Ishikawa (cell line): ENCODE measurements around the gene CACNA1C.

ENCODE experiments used
- CEBPB ChIP-seq: IDR thresholded peaks from 2 replicates; pipeline ENCODE4 v1.6.1; 2012
- CREB1 ChIP-seq: IDR thresholded peaks from 2 replicates; pipeline ENCODE4 v1.6.1; 2012; ENCODE audit warnings: low read depth
- EGR1 ChIP-seq: IDR thresholded peaks from 2 replicates; pipeline ENCODE4 v1.6.1; 2012
- EP300 ChIP-seq: IDR thresholded peaks from 2 replicates; pipeline ENCODE4 v1.6.1; 2012; ENCODE audit warnings: borderline replicate concordance
- FOXM1 ChIP-seq: IDR thresholded peaks from 2 replicates; pipeline ENCODE4 v1.6.1; 2012; ENCODE audit warnings: low read depth, borderline replicate concordance
- MAX ChIP-seq: IDR thresholded peaks from 2 replicates; pipeline ENCODE4 v1.6.1; 2012
- NFIC ChIP-seq: IDR thresholded peaks from 2 replicates; pipeline ENCODE4 v1.6.1; 2012
- RAD21 ChIP-seq: IDR thresholded peaks from 2 replicates; pipeline ENCODE4 v1.6.1; 2012; ENCODE audit warnings: low read depth
- REST ChIP-seq: IDR thresholded peaks from 2 replicates; pipeline ENCODE4 v1.6.1; 2012; ENCODE audit warnings: low read depth, mild to moderate bottlenecking
- TAF1 ChIP-seq: IDR thresholded peaks from 2 replicates; pipeline ENCODE4 v1.6.1; 2012; ENCODE audit warnings: low read depth, mild to moderate bottlenecking
- TCF12 ChIP-seq: IDR thresholded peaks from 2 replicates; pipeline ENCODE4 v1.6.1; 2012; ENCODE audit warnings: low read depth
- TEAD4 ChIP-seq: IDR thresholded peaks from 2 replicates; pipeline ENCODE4 v1.6.1; 2012
- YY1 ChIP-seq: IDR thresholded peaks from 2 replicates; pipeline ENCODE4 v1.6.1; 2012; ENCODE audit warnings: low read depth
- ZBTB7A ChIP-seq: IDR thresholded peaks from 2 replicates; pipeline ENCODE4 v1.6.1; 2012; ENCODE audit warnings: low read depth
- TF ChIP-seq, protein P1 (sequence below): IDR thresholded peaks from 2 replicates; pipeline ENCODE4 v1.6.1; 2012

CACNA1C gene

GRCh38 chr12:2169489-2169888 lies 116.7 kb downstream of the CACNA1C start:
- no peak for TF ChIP-seq CEBPB
- no peak for TF ChIP-seq MAX
- no peak for TF ChIP-seq TEAD4
- no peak for TF ChIP-seq RAD21
- TF ChIP-seq YY1 = no peak
- TF ChIP-seq CREB1 = no peak
- TF ChIP-seq TCF12 = no peak
- TF ChIP-seq TAF1 = no peak
- TF ChIP-seq NFIC = no peak

DNA sequence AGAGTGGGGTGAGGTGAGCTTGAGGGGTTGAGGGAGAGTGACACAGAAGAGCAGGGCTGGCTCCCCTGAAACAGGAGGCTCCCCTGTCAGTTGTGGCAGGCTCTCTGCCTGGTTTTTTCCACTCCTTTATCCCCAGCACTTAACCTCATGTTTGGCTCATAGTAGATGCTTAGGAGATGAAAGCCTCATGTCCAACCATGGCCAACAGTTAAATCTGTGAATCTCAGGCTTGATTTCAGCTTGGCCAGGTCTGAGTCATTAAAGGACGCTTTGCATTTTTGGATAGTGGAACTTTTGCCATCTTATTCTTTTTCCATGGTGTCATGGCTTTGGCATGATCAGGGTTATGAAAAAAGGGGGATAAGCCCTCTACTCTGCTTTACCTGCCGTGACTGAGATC lies 117.2 kb downstream of the CACNA1C start:
- TF ChIP-seq ZBTB7A (no peak), REST (no peak), EP300 (no peak), RAD21 (no peak), TAF1 (no peak), MAX (no peak), CREB1 (no peak), CEBPB (no peak), FOXM1 (no peak), TCF12 (no peak), NFIC (no peak), EGR1 (no peak), TEAD4 (no peak), YY1 (no peak)
- TF ChIP-seq, protein P1, sequence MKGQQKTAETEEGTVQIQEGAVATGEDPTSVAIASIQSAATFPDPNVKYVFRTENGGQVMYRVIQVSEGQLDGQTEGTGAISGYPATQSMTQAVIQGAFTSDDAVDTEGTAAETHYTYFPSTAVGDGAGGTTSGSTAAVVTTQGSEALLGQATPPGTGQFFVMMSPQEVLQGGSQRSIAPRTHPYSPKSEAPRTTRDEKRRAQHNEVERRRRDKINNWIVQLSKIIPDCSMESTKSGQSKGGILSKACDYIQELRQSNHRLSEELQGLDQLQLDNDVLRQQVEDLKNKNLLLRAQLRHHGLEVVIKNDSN = no peak

DNA sequence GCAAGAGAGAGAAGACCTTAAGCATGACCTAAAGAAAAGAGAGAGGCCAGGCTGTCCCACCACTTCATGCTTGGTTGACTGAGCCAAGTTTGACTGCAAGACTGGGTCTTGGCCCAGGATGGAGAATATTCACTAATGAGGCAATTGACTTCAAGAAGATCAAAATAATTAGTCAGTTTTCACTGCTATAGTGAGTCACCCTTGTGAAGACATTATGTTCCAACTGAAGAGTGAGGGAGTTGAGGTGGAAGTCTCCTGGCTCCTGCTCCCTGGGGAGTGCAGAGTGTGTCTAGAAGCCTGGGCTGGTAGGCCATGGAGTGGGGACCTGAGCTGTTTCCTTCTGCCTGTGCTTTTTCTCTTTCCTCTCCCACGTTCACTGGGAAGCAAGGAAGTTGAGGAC lies 117.6 kb downstream of the CACNA1C start:
- TF ChIP-seq TAF1 = no peak
- no peak for TF ChIP-seq ZBTB7A
- no peak for TF ChIP-seq TCF12
- no peak for TF ChIP-seq REST
- TF ChIP-seq NFIC = no peak
- TF ChIP-seq MAX = no peak
- no peak for TF ChIP-seq CREB1
- TF ChIP-seq TEAD4 = no peak
- TF ChIP-seq RAD21 = no peak
- no peak for TF ChIP-seq CEBPB
- TF ChIP-seq, protein P1 = no peak
- TF ChIP-seq FOXM1 = no peak
- TF ChIP-seq EGR1 = no peak
- TF ChIP-seq EP300 = no peak
- TF ChIP-seq YY1 = no peak

GRCh38 chr12:2171672-2172426 lies 119.1 kb downstream of the CACNA1C start:
- TF ChIP-seq ZBTB7A (no peak), MAX (no peak), REST (no peak), YY1 (no peak), TEAD4 (no peak), CEBPB (no peak), EGR1 (no peak), CREB1 (no peak), NFIC (no peak), EP300 (no peak), TCF12 (no peak), TAF1 (no peak)
